Ovary (tissue), 9 donors: ENCODE results near the gene SCARF2. TPM values are rescaled to one million over a fixed set of nuclear protein-coding genes. Genes with fewer than 3 reads are reported as not detected.
"Not testable (repeated sequence)": the region's sequence is repeated elsewhere in the genome, so short reads cannot be mapped to it uniquely, and the experiment has no call there.

Experiments used
- DNase-seq, 5 donors: peaks; one replicate each; pipeline ENCODE4 v3.0.0-alpha.2; 2019 to 2020
- H3K27ac ChIP-seq, 2 donors: fragments of 200-600 bp; one replicate each; pipeline versions ENCODE4 v1.5.1 to v1.8.0; 2019 to 2022
- H3K27me3 ChIP-seq: fragments of 200-600 bp; one replicate; pipeline ENCODE4 v1.8.0; 2022
- H3K36me3 ChIP-seq: fragments of 200-600 bp; sonication (generic); one replicate; pipeline ENCODE4 v1.5.1; 2019
- H3K4me1 ChIP-seq: one replicate; pipeline ENCODE4 v1.8.1; 2013; ENCODE audit warnings: mild to moderate bottlenecking, moderate library complexity; ENCODE audit not compliant: insufficient read depth
- H3K4me3 ChIP-seq: fragments of 200-600 bp; sonication (generic); one replicate; pipeline ENCODE4 v1.5.1; 2017
- H3K9me3 ChIP-seq, 2 donors: fragments of 200-600 bp in 1 of 2; sonication (generic) in 1 of 2; one replicate each; pipeline versions ENCODE4 v1.5.1 to v1.8.1; 2013 to 2019; ENCODE audit warnings: mild to moderate bottlenecking in 1 of 2, moderate library complexity in 1 of 2
- CTCF ChIP-seq, 3 donors: fragments of 450-650 bp in 2 of 3; fragments of 200-600 bp in 1 of 3; IDR thresholded peaks; one replicate each; pipeline versions ENCODE4 v1.5.1 to v1.8.0; 2016 to 2022; ENCODE audit warnings: antibody characterized with exemption in 3 of 3, mild to moderate bottlenecking in 1 of 3
- EP300 ChIP-seq: sonication (generic); formaldehyde crosslinking; IDR thresholded peaks from one replicate; pipeline ENCODE4 v1.6.1; 2017; ENCODE audit warnings: antibody characterized with exemption
- POLR2A ChIP-seq: fragments of 450-650 bp; IDR thresholded peaks from one replicate; pipeline ENCODE4 v1.6.1; 2017; ENCODE audit warnings: antibody characterized with exemption, mild to moderate bottlenecking, moderate library complexity
- WGBS, 3 donors: extraction: QIAGEN DNeasy Blood & Tissue Kit in 1 of 3; methylation state at CpG; one replicate each; pipeline versions ENCODE4 v1.1.5 to v1.1.7; 2013 to 2017; 5-methylcytosine and 5-hydroxymethylcytosine counted together
- intact Hi-C, 4 donors: fragments of 100-400 bp; cut with DNase I; formaldehyde crosslinking; loops; one replicate each; pipeline versions ENCODE4 v1.11.0 to v1.15.1; 2022 to 2023
- polyA plus RNA-seq, 2 donors: library from polyadenylated mRNA; stranded (reverse); fragments of 200-250 nt in 1 of 2; fragments of 350-450 nt in 1 of 2; fragmentation: Illumina TruSeq in 1 of 2; extraction: RNeasy Lipid Tissue Mini Kit (QIAGEN cat#74804) in 1 of 2; gene quantifications; one replicate each; pipeline ENCODE4 v1.2.3, GENCODE V29; 2013 to 2014
- total RNA-seq, 7 donors: library from RNA; depleted of rRNA in 2 of 7; stranded (reverse); fragments of >200 nt in 2 of 7; fragmentation: NEBNext Ultra II Directional in 3 of 7; extraction: Animal tissue kit (Norgen Biotek cat#: 25700) in 3 of 7; gene quantifications; one replicate each; pipeline versions ENCODE4 v1.1.0 to v1.2.4, GENCODE V29; 2016 to 2023
- donor health status: DM: no; HTN: no; CAD: no; lungs with moderate emphysema.
- donor health status: DM: no; HTN: no; CAD: no.
- donor health status: Bipolar disorder and iron deficiency.
- donor health status: DM: yes; HTN: yes; CAD: no.
- donor health status: DM: no; HTN: no; CAD: no.
- donor health status: DM: yes; HTN: yes; CAD: no.

SCARF2 gene
- total and polyA plus RNA-seq, 9 donors = 2.1 to 44.6 (median 19.9) TPM

- TF ChIP-seq EP300 (no peak), CTCF (IDR thresholded peaks at IDR 0.05) (no peak), POLR2A (no peak)
- Histone ChIP-seq H3K4me3 (no peak overlapping the region), H3K27ac (no peak overlapping the region), H3K36me3 (no peaks in the 10 kb centered on the region), H3K4me1 (no peaks in the 10 kb centered on the region), H3K9me3 (no peaks in the 10 kb centered on the region), H3K27me3 (no peaks in the 10 kb centered on the region)
- 81 to 91% (median 83%) methylated on average over 5 of the region's 5 CpGs for WGBS, 3 donors
- DNase-seq = no peak
- intact Hi-C loops = loop anchor here in 2 of 4 donors (10.0 kb wide), 2 partner anchors 161 to 281 kb away; no protein-coding TSS in a partner anchor
Observed at GRCh38 chr22:20414059-20414440, 23.6 kb downstream of the SCARF2 start.

- no peak for TF ChIP-seq CTCF (IDR thresholded peaks at IDR 0.05)
- H3K27me3 ChIP-seq = no peaks in the 10 kb centered on the region
- H3K4me1 ChIP-seq = no peaks in the 10 kb centered on the region
- peak in 1 of 5 donors; percentile 15 for DNase-seq
- 87 to 93% (median 92%) methylated on average over 9 of the region's 9 CpGs for WGBS, 3 donors
- no peaks in the 10 kb centered on the region for H3K9me3 ChIP-seq
- H3K36me3 ChIP-seq = no peaks in the 10 kb centered on the region
- H3K27ac ChIP-seq = no peak overlapping the region
- H3K4me3 ChIP-seq = no peak overlapping the region
- intact Hi-C loops = loop anchor here in 2 of 4 donors (10.0 kb wide), 2 partner anchors 161 to 281 kb away; no protein-coding TSS in a partner anchor
Observed at GRCh38 chr22:20413217-20414058, 24.2 kb downstream of the SCARF2 start.

GRCh38 chr22:20412474-20413216 lies 25.0 kb downstream of the SCARF2 start:
- H3K36me3 ChIP-seq = no peaks in the 10 kb centered on the region
- H3K4me3 ChIP-seq = no peak overlapping the region
- TF ChIP-seq CTCF (IDR thresholded peaks at IDR 0.05) (no peak), EP300 (no peak), POLR2A (no peak)
- no peaks in the 10 kb centered on the region for H3K4me1 ChIP-seq
- H3K27ac ChIP-seq = no peak overlapping the region
- WGBS, 3 donors = 41 to 46% (median 45%) methylated on average over 10 of the region's 10 CpGs
- DNase-seq = no peak
- H3K27me3 ChIP-seq = no peaks in the 10 kb centered on the region
- intact Hi-C loops = loop anchor here in 2 of 4 donors (10.0 kb wide), 2 partner anchors 162 to 282 kb away; no protein-coding TSS in a partner anchor
- H3K9me3 ChIP-seq = no peaks in the 10 kb centered on the region

GRCh38 chr22:20409385-20409784 lies 28.2 kb downstream of the SCARF2 start:
- H3K4me1 ChIP-seq, H3K27me3 ChIP-seq, H3K9me3 ChIP-seq, H3K27ac ChIP-seq, H3K36me3 ChIP-seq, H3K4me3 ChIP-seq, DNase-seq: not testable (repeated sequence)
- 86 to 89% (median 87%) methylated on average over 3 of the region's 3 CpGs for WGBS, 3 donors
- intact Hi-C loops = loop anchor here in 1 of 4 donors (10.0 kb wide), 1 partner anchor 435 kb away; no protein-coding TSS in a partner anchor
